ENCODE data around the gene ELMO1.
"Not testable (repeated sequence)": the region's sequence is repeated elsewhere in the genome, so short reads cannot be mapped to it uniquely, and the experiment has no call there.

Gene ELMO1

GRCh38 chr7:37186753-37187152, 261.9 kb downstream of the ELMO1 start:
- no peak for DNase-seq (ENCODE audit: low spot score)

GRCh38 chr7:37181550-37181932, 267.1 kb downstream of the ELMO1 start:
- no peak for DNase-seq (ENCODE audit: low spot score)

GRCh38 chr7:37180828-37181549, 267.7 kb downstream of the ELMO1 start:
- DNase-seq (ENCODE audit: low spot score): no peak

- no peak for DNase-seq (ENCODE audit: low spot score)
Observed at GRCh38 chr7:37176079-37176478, 272.6 kb downstream of the ELMO1 start.

GRCh38 chr7:37174460-37174859, 274.2 kb downstream of the ELMO1 start:
- DNase-seq (ENCODE audit: low spot score): no peak

GRCh38 chr7:37173670-37174069, 275.0 kb downstream of the ELMO1 start:
- DNase-seq (ENCODE audit: low spot score): no peak

GRCh38 chr7:37162106-37162505, 286.6 kb downstream of the ELMO1 start:
- no peak for DNase-seq (ENCODE audit: low spot score)

- no peak for DNase-seq (ENCODE audit: low spot score)
Observed at GRCh38 chr7:37160656-37161055, 288.0 kb downstream of the ELMO1 start.

GRCh38 chr7:37153376-37153775, 295.3 kb downstream of the ELMO1 start:
- DNase-seq (ENCODE audit: low spot score): no peak

- no peak for DNase-seq (ENCODE audit: low spot score)
Observed at GRCh38 chr7:37151741-37152413, 296.8 kb downstream of the ELMO1 start.

- DNase-seq (ENCODE audit: low spot score): no peak
Observed at GRCh38 chr7:37150856-37151255, 297.8 kb downstream of the ELMO1 start.

GRCh38 chr7:37150180-37150579, 298.5 kb downstream of the ELMO1 start:
- DNase-seq (ENCODE audit: low spot score): no peak

- DNase-seq (ENCODE audit: low spot score): no peak
Observed at GRCh38 chr7:37149773-37150124, 298.9 kb downstream of the ELMO1 start.

GRCh38 chr7:37149051-37149772, 299.5 kb downstream of the ELMO1 start:
- DNase-seq (ENCODE audit: low spot score): no peak

GRCh38 chr7:37145682-37146081, 303.0 kb downstream of the ELMO1 start:
- DNase-seq (ENCODE audit: low spot score): no peak

- DNase-seq (ENCODE audit: low spot score): no peak
Observed at GRCh38 chr7:37144423-37144822, 304.2 kb downstream of the ELMO1 start.

GRCh38 chr7:37142958-37143357, 305.7 kb downstream of the ELMO1 start:
- DNase-seq (ENCODE audit: low spot score): no peak

- DNase-seq (ENCODE audit: low spot score): no peak
Observed at GRCh38 chr7:37141742-37142141, 306.9 kb downstream of the ELMO1 start.

- DNase-seq (ENCODE audit: low spot score): not testable (repeated sequence)
Observed at GRCh38 chr7:37133902-37134301, 314.8 kb downstream of the ELMO1 start.

- DNase-seq (ENCODE audit: low spot score): no peak
Observed at GRCh38 chr7:37131855-37132254, 316.8 kb downstream of the ELMO1 start.

- no peak for DNase-seq (ENCODE audit: low spot score)
Observed at GRCh38 chr7:37129035-37129425, 319.6 kb downstream of the ELMO1 start.

GRCh38 chr7:37128327-37129034, 320.2 kb downstream of the ELMO1 start:
- DNase-seq (ENCODE audit: low spot score): no peak

All from HuH-7.5 (cell line).